Transverse colon (tissue), 4 donors: ENCODE measurements around the gene RBM44.

Experiments used
- CTCF ChIP-seq, 5 experiments: fragments of 200-600 bp in 3 of 5; fragments of 450-650 bp in 2 of 5; sonication (generic) in 3 of 5; IDR thresholded peaks; 1 replicate in 2 of 5; 2 replicates in 3 of 5; pipeline ENCODE4 v1.5.1; 2016 to 2017; ENCODE audit warnings: antibody characterized with exemption in 5 of 5, inconsistent platforms in 3 of 5, mild to moderate bottlenecking in 2 of 5, moderate library complexity in 1 of 5
- EP300 ChIP-seq: sonication (generic); formaldehyde crosslinking; IDR thresholded peaks from one replicate; pipeline ENCODE4 v1.6.1; 2017; ENCODE audit warnings: antibody characterized with exemption, low read depth
- POLR2A ChIP-seq: fragments of 450-650 bp; IDR thresholded peaks from one replicate; pipeline ENCODE4 v1.6.1; 2016; ENCODE audit warnings: antibody characterized with exemption, mild to moderate bottlenecking, moderate library complexity
- POLR2AphosphoS5 ChIP-seq, 3 donors: sonication (generic); formaldehyde crosslinking; IDR thresholded peaks; one replicate each; pipeline ENCODE4 v1.6.1; 2016; ENCODE audit warnings: antibody characterized with exemption in 3 of 3

- TF ChIP-seq POLR2A = no peak
- no peak for TF ChIP-seq CTCF (IDR thresholded peaks at IDR 0.05)
- TF ChIP-seq EP300 = no peak
- no peak for TF ChIP-seq POLR2AphosphoS5 (IDR thresholded peaks at IDR 0.05)
Measured at GRCh38 chr2:237885111-237885930, 86.7 kb downstream of the RBM44 start.
